Effector memory CD8-positive, alpha-beta T cell (primary cell): ENCODE results near the gene GLIS1.

Source experiments
- ATAC-seq: fragments of 150-1000 bp; cut with Tn5 transposase; replicated peaks from 2 replicates; pipeline ENCODE4 v1.10.0; 2021; ENCODE audit warnings: mild to moderate bottlenecking, moderate library complexity
- DNase-seq, 3 experiments: peaks; one replicate each; pipeline ENCODE4 v3.0.0; 2021
- H3K27ac Mint-ChIP-seq, 2 donors: one replicate each; pipeline ENCODE4 v1.8.0; 2022; ENCODE audit warnings: mild to moderate bottlenecking in 2 of 2, mixed read lengths in 2 of 2, moderate library complexity in 2 of 2
- H3K27me3 Mint-ChIP-seq, 2 donors: one replicate each; pipeline ENCODE4 v1.8.0; 2022; ENCODE audit warnings: mixed read lengths in 2 of 2
- H3K36me3 Mint-ChIP-seq: one replicate; pipeline ENCODE4 v1.8.0; 2022; ENCODE audit warnings: mild to moderate bottlenecking, moderate library complexity, mixed read lengths; ENCODE audit not compliant: insufficient read depth
- H3K4me1 Mint-ChIP-seq, 2 donors: one replicate each; pipeline ENCODE4 v1.8.0; 2022; ENCODE audit warnings: low read depth in 2 of 2, mixed read lengths in 2 of 2
- H3K4me3 Mint-ChIP-seq, 2 donors: one replicate each; pipeline ENCODE4 v1.8.0; 2022; ENCODE audit warnings: mild to moderate bottlenecking in 2 of 2, mixed read lengths in 2 of 2, moderate library complexity in 2 of 2
- H3K9me3 Mint-ChIP-seq, 2 donors: one replicate each; pipeline ENCODE4 v1.8.0; 2022; ENCODE audit warnings: mixed read lengths in 2 of 2

The GLIS1 gene

GRCh38 chr1:53601031-53601745 lies 137.8 kb downstream of the GLIS1 start:
- H3K9me3 Mint-ChIP-seq, result no peaks in the 10 kb centered on the region
- H3K27ac Mint-ChIP-seq, result peak overlapping the region; percentile 63 to 79
- H3K36me3 Mint-ChIP-seq, result peaks cover 3% of the 10 kb centered on the region
- no peaks in the 10 kb centered on the region for H3K27me3 Mint-ChIP-seq
- peak overlapping the region; percentile 31 to 38 for H3K4me3 Mint-ChIP-seq
- ATAC-seq, result no peak
- peaks cover 32 to 36% of the 10 kb centered on the region in 2 donors for H3K4me1 Mint-ChIP-seq
- no peak for DNase-seq

GRCh38 chr1:53600561-53600960 lies 138.4 kb downstream of the GLIS1 start:
- Mint-ChIP-seq H3K27ac (peak overlapping the region; percentile 63 to 79), H3K36me3 (peaks cover 3% of the 10 kb centered on the region), H3K4me3 (peak overlapping the region; percentile 31 to 38), H3K4me1 (peaks cover 32 to 36% of the 10 kb centered on the region in 2 donors), H3K27me3 (no peaks in the 10 kb centered on the region), H3K9me3 (no peaks in the 10 kb centered on the region)
- DNase-seq (peak; percentile 59 to 66 (median 59)), ATAC-seq (peak; percentile 97)

DNA sequence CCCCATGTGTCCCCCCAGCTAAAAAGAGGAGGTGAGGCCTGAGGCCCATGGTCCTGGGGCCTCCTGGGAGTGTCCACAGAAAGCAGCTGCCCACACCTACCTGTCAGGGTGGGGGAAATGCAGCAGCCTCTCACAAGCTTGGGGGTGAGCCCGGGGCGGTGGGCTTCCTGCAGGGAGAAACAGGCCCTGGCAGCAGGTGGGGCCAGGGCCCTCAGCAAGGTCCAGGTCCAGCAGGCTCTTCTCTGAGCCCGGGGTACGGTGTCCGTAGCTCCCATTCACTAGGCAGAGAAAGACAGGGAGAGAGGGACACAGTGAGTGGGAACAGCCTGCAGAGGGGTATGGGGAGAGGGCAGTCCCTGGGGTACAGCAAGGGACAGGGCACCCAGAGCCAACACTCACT lies 139.0 kb downstream of the GLIS1 start:
- peak overlapping the region; percentile 31 to 43 for H3K4me3 Mint-ChIP-seq
- H3K27ac Mint-ChIP-seq, result peak overlapping the region; percentile 63 to 79

GRCh38 chr1:53599481-53599880 lies 139.5 kb downstream of the GLIS1 start:
- peak overlapping the region; percentile 63 to 79 for H3K27ac Mint-ChIP-seq
- peaks cover 24 to 29% of the 10 kb centered on the region in 2 donors for H3K4me1 Mint-ChIP-seq
- no peaks in the 10 kb centered on the region for H3K9me3 Mint-ChIP-seq
- no peak overlapping the region for H3K4me3 Mint-ChIP-seq
- peaks cover 3% of the 10 kb centered on the region for H3K36me3 Mint-ChIP-seq
- DNase-seq (no peak), ATAC-seq (no peak)
- H3K27me3 Mint-ChIP-seq, result no peaks in the 10 kb centered on the region

More for the DNA sequence above, 139.0 kb downstream of the GLIS1 start:
- Mint-ChIP-seq H3K36me3 (peaks cover 3% of the 10 kb centered on the region), H3K4me1 (peaks cover 27 to 30% of the 10 kb centered on the region in 2 donors), H3K27me3 (no peaks in the 10 kb centered on the region), H3K9me3 (no peaks in the 10 kb centered on the region)
- no peak for DNase-seq
- ATAC-seq, result no peak

DNA sequence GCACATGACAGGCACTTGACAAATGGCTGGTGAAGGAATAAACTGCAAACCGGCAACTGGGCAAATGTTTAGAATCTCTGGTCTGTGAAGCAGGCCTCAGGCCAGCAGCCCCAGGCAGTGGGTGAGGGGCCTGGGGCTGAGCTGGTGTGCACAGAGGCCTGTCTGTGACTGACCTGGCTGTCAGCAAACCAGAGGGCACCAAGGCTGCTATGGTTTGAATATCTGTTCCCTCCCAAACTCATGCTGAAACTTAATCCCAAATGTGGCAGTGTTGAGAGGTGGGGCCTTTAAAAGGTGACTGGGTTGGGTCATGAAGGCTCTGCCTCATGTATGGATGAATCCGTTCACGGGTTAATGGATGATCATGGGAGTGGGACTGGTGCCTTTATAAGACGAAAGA lies 140.0 kb downstream of the GLIS1 start:
- Mint-ChIP-seq H3K4me1 (peaks cover 18 to 26% of the 10 kb centered on the region in 2 donors), H3K4me3 (no peak overlapping the region), H3K27me3 (no peaks in the 10 kb centered on the region), H3K36me3 (peaks cover 3% of the 10 kb centered on the region), H3K27ac (peak overlapping the region; percentile 63 to 79), H3K9me3 (no peaks in the 10 kb centered on the region)
- no peak for DNase-seq
- no peak for ATAC-seq

DNA sequence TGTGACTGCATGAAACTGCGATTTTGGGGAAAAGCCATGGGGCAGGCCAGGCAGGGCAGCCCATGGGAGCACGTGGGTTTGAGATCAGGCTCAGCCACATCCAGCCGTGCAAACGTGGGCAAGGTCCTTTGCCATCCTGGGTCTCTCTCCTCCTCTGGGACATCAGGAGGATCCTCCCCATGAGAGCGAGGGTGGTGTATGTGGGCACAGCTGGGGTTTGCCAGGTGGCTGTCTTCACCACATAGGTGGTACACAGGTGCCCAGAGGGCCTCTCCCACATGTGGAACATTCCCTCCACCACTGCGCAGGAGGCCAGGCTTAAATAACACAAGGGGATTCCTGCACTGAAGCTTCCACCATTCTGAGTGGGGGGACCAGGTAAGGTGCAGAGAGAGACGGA lies 143.1 kb downstream of the GLIS1 start:
- DNase-seq, result no peak
- peaks cover 0 to 8% of the 10 kb centered on the region in 2 donors for H3K27me3 Mint-ChIP-seq
- H3K9me3 Mint-ChIP-seq, result no peaks in the 10 kb centered on the region
- H3K36me3 Mint-ChIP-seq, result no peaks in the 10 kb centered on the region
- H3K4me1 Mint-ChIP-seq, result peaks cover 15 to 20% of the 10 kb centered on the region in 2 donors
- H3K4me3 Mint-ChIP-seq, result no peak overlapping the region
- no peak overlapping the region for H3K27ac Mint-ChIP-seq
- ATAC-seq, result no peak

- Mint-ChIP-seq H3K27me3 (peaks cover 0 to 8% of the 10 kb centered on the region in 2 donors), H3K4me1 (peaks cover 7% of the 10 kb centered on the region in 2 donors), H3K4me3 (no peak overlapping the region), H3K9me3 (no peaks in the 10 kb centered on the region), H3K36me3 (no peaks in the 10 kb centered on the region), H3K27ac (no peak overlapping the region)
- DNase-seq (no peak), ATAC-seq (no peak)
Measured at GRCh38 chr1:53594391-53595180, 144.4 kb downstream of the GLIS1 start.

DNA sequence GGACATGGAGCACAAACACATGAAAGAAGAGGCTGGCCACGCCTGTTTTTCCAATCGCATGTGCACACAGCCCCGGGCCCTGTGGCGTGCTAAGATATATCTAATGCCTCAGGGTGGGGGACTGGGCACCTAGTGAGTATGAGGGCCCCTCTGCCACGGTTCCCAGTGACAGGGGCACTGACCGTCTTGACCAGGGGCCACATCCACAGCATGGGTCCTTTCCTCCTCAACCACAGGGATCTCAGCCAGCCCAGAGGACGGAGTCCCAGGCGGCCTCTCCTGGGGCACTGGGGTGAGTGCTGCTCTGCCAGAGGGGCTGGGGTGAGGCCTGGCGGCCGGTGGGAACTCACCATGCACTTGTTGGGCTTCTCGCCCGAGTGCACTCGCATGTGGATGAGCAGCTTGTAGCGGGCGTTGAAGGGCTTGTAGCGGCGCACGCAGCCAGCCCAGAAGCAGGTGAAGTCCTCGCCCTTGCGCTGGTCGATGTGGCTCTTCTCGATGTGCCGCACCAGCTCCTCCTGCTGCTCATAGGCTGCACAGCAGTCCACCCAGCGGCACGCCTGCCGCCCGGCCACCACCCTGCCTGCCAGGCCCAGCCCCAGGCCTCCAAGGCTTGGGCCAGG lies 145.1 kb downstream of the GLIS1 start:
- Mint-ChIP-seq H3K4me3 (no peak overlapping the region), H3K27me3 (peaks cover 0 to 8% of the 10 kb centered on the region in 2 donors), H3K27ac (no peak overlapping the region), H3K4me1 (peaks cover 6 to 7% of the 10 kb centered on the region in 2 donors), H3K9me3 (no peaks in the 10 kb centered on the region), H3K36me3 (no peaks in the 10 kb centered on the region)
- no peak for DNase-seq
- peak; percentile 36 for ATAC-seq

DNA sequence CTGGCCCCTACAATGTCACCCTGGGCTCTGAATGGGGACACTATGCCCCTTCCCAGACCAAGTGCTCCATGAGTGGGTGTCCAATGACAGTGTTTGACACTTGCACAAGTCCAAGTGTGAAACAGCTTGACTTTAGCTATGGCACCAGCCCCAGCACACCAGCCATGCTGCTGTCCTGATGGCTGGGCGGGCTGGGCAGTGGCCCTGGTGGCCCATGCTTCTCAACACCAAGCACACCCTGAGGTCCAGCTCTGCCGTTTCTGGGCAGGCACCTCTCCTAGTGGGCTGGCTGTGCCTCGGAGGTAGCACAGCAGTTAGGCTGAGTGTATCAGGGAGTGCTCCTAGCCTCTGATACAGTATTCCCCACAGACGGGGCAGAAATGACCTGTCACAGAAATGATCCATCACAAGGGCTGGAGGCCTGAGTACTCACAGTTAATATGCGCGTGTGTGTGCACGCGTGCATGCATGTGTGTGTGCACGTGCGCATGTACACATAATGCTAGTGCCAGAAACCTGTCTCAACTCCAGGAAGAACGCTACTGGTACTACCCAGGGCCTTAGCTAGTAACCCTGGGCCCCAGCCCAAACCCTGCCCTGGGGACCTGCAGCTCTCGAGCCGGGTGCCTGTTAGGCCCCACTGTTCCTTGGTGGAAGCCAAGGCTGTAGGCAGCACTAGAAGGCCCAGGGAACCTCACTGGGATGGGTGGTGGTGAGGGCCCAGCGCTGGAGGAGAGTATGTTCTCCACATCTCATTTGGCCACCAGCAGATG lies 145.8 kb downstream of the GLIS1 start:
- DNase-seq (no peak), ATAC-seq (no peak)
- Mint-ChIP-seq H3K4me3 (no peak overlapping the region), H3K36me3 (no peaks in the 10 kb centered on the region), H3K9me3 (no peaks in the 10 kb centered on the region), H3K4me1 (peaks cover 6 to 7% of the 10 kb centered on the region in 2 donors), H3K27me3 (peaks cover 0 to 8% of the 10 kb centered on the region in 2 donors), H3K27ac (no peak overlapping the region)

DNA sequence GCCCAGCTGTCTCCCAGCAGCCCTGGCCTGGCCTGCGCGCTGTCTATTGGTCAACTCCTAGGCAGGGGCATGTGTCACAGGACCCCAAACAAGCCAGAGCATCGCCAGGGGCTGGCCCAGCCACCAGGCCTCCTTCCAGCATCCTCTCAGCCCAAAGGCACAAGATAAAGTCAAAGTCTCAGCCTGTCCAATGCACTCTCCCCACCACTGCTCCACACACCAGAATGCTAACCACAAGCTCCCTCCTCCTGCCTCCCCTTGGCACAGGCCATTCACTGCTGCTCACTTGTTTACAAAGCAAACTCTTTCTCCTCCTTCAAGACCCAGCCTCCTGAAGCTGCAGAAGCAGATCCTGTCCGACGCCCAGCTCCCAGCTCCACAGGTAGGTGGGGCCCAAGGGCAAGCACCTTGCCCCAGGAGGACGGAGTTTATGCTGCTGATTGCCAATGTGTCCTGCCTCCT lies 146.4 kb downstream of the GLIS1 start:
- Mint-ChIP-seq H3K27me3 (peaks cover 0 to 8% of the 10 kb centered on the region in 2 donors), H3K4me3 (no peak overlapping the region), H3K36me3 (no peaks in the 10 kb centered on the region), H3K9me3 (no peaks in the 10 kb centered on the region), H3K27ac (no peak overlapping the region), H3K4me1 (peaks cover 6 to 7% of the 10 kb centered on the region in 2 donors)
- DNase-seq (no peak), ATAC-seq (no peak)

DNA sequence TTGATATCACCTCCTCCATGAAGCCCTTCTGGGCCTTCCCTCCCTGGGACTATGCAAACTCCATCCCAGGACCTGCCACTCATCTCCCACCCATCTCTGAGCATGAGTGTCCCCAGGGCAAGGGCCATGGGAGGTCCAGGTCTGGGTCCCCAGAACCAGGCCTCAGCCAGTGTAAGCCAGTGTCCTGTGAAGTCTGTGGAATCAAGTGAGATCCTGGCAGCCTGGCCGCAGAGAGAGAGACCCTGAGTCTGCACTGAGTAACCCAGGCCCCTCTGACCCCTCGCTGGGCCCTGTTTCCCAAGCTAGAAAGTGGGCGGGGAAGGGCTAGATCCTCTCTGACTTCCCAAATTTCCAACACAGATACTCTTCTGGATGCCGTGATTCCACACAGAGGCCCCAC lies 147.0 kb downstream of the GLIS1 start:
- no peaks in the 10 kb centered on the region for H3K9me3 Mint-ChIP-seq
- H3K4me3 Mint-ChIP-seq, result no peak overlapping the region
- H3K36me3 Mint-ChIP-seq, result no peaks in the 10 kb centered on the region
- peaks cover 0 to 8% of the 10 kb centered on the region in 2 donors for H3K27me3 Mint-ChIP-seq
- no peak overlapping the region for H3K27ac Mint-ChIP-seq
- no peak for ATAC-seq
- H3K4me1 Mint-ChIP-seq, result peaks cover 7% of the 10 kb centered on the region in 2 donors
- DNase-seq, result no peak

DNA sequence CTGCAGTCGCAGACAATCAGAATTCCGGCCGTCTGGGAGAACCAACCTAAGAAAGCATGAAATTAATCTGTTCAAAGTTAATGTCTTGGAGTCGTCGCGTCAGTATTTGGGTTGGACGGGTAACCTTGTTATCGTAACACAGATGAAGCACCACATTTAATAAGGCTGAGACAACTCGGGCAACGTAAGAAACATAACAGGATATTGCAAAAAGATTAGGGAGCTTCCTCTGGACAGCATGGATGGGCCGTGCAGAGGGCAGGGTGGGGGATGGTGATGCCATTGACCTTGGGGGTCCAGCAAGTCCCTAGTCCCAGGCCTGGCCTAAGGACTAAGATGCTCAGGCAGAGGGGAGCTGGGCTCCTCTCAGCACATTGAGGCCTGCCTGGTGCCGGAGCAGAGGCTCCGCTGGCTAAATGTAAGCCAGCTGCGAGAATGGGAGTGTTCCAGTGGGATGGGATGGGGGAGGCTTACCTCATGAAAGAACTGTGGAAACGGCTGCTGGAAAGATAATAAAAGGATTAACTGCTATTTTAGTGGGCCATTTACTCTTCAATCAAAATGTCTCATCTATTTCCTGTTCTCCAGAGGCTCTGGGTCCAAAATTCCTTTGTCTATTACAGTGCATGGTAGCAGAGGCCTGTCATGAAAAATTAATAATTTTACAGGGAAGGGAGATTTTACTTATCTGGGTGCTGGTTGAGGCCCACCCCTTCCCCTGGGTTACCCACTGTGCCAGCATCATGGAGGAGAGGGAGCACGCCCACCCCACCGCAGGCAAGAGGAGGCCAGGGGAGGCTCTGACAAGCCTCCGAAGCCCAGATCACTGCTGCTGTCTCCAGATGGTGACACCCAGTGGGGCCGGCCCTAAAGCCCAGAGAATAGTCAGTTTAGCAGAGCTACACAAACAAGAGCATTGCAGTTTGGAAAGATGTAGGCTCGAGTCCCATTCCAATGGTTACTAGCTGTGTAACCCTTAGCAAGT lies 148.1 kb downstream of the GLIS1 start:
- Mint-ChIP-seq H3K4me1 (peaks cover 9 to 15% of the 10 kb centered on the region in 2 donors), H3K27me3 (peaks cover 0 to 8% of the 10 kb centered on the region in 2 donors), H3K4me3 (no peak overlapping the region), H3K36me3 (no peaks in the 10 kb centered on the region), H3K9me3 (no peaks in the 10 kb centered on the region), H3K27ac (no peak overlapping the region)
- ATAC-seq (no peak), DNase-seq (no peak)
